OCI-LY3 (cell line): ENCODE data around the gene C10orf71.

Source experiments
- CTCF ChIP-seq: fragments of 200-600, 300-600 bp; sonication (generic); IDR thresholded peaks from 2 replicates; pipeline ENCODE4 v1.5.1; 2014; ENCODE audit warnings: antibody characterized with exemption, low read length, low read depth
- EZH2phosphoT487 ChIP-seq: fragments of 200-600 bp; shearing (Covaris generic); IDR thresholded peaks from 2 replicates; pipeline ENCODE4 v1.6.1; 2018; ENCODE audit warnings: antibody characterized with exemption, mixed run types, low read depth

GRCh38 chr10:49325131-49325915 is 26.4 kb downstream of the C10orf71 start:
- TF ChIP-seq CTCF (no peak), EZH2phosphoT487 (no peak)
